G401 (cell line): ENCODE data around the gene LGALS8. TPM values are rescaled to one million over a fixed set of nuclear protein-coding genes. Genes with fewer than 3 reads are reported as not detected.
"Not testable (repeated sequence)": the region's sequence is repeated elsewhere in the genome, so short reads cannot be mapped to it uniquely, and the experiment has no call there.

Source experiments
- DNase-seq: peaks from one replicate; pipeline ENCODE4 v3.0.0-alpha.2; 2015; ENCODE audit warnings: low spot score
- in situ Hi-C: cut with HindIII; loops from 2 replicates; pipeline ENCODE4 v1.10.0; 2016; ENCODE audit warnings: low sequenced_read_pairs, mixed read lengths
- total RNA-seq: library from RNA; depleted of rRNA; stranded (reverse); fragments of >200 nt; shearing (Covaris generic); gene quantifications from 2 replicates; pipeline ENCODE4 v1.2.3, GENCODE V29; 2014; rRNA removed

Gene LGALS8
- 26.2 and 32.0 TPM in 2 replicates for total RNA-seq

- peak; percentile 84 for DNase-seq
- in situ Hi-C loops: no loop called here
These were observed at the start of gene LGALS8 for GRCh38 chr1:236523704-236524141. TSS of gene LGALS8 (plus strand) at chr1:236523982. CDS start at chr1:236526071, 2,089 bp downstream.

DNA sequence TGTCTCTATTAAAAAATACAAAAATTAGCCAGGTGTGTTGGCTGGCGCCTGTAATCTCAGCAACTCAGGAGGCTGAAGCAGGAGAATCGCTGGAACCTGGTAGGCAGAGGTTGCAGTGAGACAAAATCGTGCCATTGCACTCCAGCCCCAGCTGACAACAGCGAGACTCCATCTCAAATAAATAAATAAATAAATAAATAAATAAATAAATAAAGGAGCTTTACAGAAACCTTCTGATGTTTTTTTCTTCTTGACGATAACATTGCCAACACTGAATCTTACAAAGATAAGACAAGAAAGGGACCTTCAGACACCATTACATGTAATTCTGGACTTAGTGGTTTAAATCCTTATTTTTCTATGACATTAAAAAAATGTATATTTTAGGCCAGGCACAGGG lies 47.8 kb upstream of the LGALS8 start:
- in situ Hi-C loops: loop anchor here (25.0 kb wide), 1 partner anchor 364 kb away; no protein-coding TSS in a partner anchor
- no peak for DNase-seq

DNA sequence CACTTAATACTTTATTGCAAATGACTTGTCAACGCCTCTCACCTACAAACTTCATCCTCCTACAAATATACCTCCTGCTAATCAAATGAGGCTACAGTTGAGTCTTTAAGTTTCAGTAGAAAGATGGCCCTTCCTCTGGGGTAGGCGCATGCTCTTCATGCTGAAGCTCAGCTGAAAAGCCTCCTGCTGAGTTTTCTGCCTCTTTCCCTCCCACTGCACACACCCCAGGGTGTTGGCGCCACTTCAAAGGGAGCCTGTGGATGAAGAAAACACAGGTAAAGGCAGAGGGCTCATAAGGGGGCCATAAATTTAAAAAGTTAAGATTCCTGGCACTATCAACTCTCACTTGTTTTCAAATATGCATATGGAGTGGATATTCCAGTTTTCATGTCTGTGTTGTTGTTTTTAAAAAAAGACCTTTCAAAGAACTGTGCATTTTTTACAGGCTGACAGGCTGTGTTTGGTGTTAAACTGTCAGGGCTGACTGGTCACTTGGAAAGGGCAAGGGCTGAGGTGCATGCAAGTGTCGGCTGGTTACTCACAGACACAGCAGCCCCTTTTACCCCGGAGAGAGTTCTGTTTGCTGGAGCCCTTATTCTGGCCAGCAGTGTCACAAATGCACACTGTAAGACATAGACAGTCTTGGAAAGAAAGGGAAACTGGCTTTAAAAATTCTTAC lies 42.9 kb upstream of the LGALS8 start:
- in situ Hi-C loops: loop anchor here (25.0 kb wide), 1 partner anchor 369 kb away; no protein-coding TSS in a partner anchor
- no peak for DNase-seq

DNA sequence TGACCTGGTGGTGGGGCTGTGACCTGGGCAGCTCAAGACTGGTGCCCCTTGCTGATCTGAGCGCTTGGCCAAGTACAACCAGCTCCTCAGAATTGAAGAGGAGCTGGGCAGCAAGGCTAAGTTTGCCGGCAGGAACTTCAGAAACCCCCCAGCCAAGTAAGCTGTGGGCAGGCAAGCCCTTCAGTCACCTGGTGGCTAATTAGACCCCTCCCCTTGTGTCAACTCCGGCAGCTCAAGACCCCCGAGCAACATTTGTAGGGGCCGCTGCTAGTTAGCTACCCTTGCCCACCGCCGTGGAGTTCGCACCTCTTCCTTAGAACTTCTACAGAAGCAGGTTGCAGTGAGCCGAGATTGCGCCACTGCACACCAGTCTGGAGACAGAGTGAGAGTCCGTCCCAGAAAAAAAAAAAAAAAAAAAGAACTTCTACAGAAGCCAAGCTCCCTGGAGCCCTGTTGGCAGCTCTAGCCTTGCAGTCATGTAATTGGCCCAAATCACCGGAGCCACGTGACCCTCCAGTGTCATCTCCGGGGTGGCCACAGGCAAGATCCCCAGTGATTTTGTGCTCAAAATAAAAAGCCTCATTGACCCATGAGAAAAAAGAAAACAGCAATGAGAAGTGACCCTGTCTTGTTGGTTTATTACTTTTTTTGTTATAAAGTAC lies 39.3 kb upstream of the LGALS8 start:
- no peak for DNase-seq
- in situ Hi-C loops: loop anchor here (25.0 kb wide), 1 partner anchor 372 kb away; no protein-coding TSS in a partner anchor

DNA sequence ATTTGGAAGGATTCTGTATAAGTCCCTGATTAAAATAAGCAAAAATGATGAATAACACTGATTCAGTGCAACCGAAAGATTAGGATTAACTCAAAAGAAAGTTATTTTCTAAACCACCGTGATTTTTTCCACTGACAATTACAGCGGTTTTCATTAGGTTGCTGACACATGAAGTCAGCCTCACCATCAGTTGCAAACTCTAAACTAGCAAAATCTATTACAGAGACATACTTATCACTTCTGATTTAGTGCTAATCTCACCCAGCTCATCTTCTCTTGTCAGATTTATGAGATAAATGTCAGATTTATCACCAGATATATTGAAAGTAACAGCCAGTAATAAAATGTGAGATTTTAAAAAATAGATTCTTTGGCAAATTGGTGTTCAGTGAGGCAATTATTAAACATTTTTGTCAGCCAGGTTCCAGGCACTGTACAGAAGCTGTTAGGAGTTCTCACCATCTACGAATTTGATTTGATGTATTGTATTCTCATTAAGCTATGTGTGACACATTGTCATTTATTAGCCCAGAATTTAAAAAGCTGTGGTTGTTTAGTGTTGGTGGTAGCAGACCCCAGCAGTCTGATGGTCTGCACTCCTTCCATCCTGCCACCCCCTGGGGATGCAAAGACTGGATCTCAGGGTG lies 37.3 kb upstream of the LGALS8 start:
- in situ Hi-C loops: loop anchor here (25.0 kb wide), 1 partner anchor 374 kb away; no protein-coding TSS in a partner anchor
- DNase-seq: no peak

GRCh38 chr1:236489161-236489560 lies 34.6 kb upstream of the LGALS8 start:
- not testable (repeated sequence) for DNase-seq
- in situ Hi-C loops: loop anchor here (25.0 kb wide), 1 partner anchor 377 kb away; no protein-coding TSS in a partner anchor

DNA sequence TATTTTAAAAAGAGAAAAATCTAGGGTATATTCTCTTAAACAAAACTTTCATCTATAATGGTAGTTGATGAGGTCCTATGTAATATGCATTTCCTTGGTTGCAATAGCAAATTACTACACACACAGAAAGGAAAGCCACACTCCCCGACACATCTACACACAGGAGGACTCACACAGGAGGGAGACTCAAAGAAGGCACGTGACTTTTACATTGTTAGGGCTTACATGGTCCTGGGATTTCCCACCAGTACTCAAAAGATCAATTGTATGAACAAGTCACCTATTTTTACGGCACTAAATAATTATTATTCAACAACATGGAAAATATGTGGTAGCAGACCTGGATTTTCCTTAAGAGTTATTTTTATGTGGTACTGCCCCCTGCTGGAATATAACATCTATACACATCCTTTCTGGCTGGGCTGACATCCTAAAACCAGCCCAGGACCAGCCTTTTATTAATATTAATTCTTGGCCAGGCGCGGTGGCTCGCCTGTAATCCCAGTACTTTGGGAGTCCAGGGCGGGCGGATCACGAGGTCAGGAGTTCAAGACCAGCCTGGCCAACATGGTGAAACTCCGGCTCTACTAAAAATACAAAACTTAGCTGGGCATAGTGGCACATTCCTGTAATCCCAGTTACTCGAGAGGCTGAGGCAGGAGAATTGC lies 33.9 kb upstream of the LGALS8 start:
- DNase-seq: peak; percentile 57
- in situ Hi-C loops: loop anchor here (25.0 kb wide), 1 partner anchor 378 kb away; no protein-coding TSS in a partner anchor

DNA sequence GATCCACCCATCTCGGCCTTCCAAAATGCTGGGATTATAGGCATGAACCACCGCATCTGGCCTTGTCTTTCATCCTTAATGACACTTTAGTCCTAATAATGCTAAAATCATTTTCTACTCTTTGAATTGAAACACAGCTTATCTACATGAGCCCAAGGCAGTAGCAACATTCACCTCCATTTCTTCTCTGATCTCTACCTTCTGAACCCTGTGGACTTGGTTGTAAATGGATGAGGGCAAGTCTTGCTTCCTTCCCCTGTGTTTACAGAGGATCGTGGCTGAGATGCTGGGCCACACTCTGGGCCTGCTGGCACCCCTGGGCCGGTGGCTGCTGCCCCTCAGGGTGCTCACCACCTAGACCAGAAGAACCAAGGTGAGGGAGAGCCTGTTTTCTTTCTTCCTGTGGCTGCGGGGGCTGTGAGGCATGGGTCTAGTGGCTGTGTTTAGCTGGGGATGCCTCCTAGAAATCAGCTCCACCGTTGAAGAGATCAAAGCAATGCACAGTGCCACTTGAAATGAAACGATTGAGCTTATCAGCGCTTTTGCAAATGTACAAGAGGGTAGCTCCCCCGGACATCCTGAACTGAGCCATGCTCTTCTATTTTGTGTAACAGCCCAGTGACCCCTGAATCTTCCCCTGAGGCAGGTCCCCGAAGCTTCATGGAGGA lies 32.2 kb upstream of the LGALS8 start:
- in situ Hi-C loops: loop anchor here (25.0 kb wide), 1 partner anchor 379 kb away; no protein-coding TSS in a partner anchor
- no peak for DNase-seq

GRCh38 chr1:236492378-236492777 lies 31.4 kb upstream of the LGALS8 start:
- in situ Hi-C loops: loop anchor here (25.0 kb wide), 1 partner anchor 380 kb away; no protein-coding TSS in a partner anchor
- no peak for DNase-seq

GRCh38 chr1:236494082-236494481 lies 29.7 kb upstream of the LGALS8 start:
- in situ Hi-C loops: loop anchor here (25.0 kb wide), 1 partner anchor 382 kb away; no protein-coding TSS in a partner anchor
- DNase-seq: no peak

GRCh38 chr1:236494586-236495466 lies 29.0 kb upstream of the LGALS8 start:
- in situ Hi-C loops: loop anchor here (25.0 kb wide), 1 partner anchor 383 kb away; no protein-coding TSS in a partner anchor
- no peak for DNase-seq

DNA sequence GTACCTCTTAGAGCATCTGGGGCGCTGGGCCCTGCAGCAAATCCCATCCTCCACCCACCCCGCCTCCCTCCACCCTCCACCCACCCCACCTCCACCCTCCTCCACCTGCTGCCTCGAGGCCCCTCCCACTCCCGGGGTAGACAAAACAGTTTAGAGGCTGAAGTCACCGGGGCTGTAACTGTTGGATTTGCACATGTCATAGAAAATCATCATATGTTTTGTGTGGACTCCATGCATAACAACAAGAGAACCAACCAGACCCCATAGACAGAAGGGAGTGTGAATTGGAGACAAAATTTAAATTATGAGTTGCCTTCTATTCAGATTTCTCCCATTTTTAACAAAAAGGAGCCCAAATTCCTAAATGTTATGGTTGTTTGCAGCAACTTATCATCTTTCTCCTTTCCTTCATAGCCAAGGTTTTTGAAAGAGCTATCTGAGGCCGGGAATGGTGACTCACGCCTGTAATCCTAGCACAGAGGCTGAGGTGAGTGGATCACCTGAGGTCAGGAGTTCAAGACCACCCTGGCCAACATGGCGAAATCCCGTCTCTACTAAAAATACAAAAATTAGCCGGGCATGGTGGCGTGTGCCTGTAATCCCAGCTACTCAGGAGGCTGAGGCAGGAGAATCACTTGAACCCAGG lies 28.2 kb upstream of the LGALS8 start:
- in situ Hi-C loops: loop anchor here (25.0 kb wide), 1 partner anchor 383 kb away; no protein-coding TSS in a partner anchor
- DNase-seq: no peak

GRCh38 chr1:236497908-236498307 lies 25.9 kb upstream of the LGALS8 start:
- in situ Hi-C loops: loop anchor here (25.0 kb wide), 1 partner anchor 386 kb away; no protein-coding TSS in a partner anchor
- DNase-seq: no peak

DNA sequence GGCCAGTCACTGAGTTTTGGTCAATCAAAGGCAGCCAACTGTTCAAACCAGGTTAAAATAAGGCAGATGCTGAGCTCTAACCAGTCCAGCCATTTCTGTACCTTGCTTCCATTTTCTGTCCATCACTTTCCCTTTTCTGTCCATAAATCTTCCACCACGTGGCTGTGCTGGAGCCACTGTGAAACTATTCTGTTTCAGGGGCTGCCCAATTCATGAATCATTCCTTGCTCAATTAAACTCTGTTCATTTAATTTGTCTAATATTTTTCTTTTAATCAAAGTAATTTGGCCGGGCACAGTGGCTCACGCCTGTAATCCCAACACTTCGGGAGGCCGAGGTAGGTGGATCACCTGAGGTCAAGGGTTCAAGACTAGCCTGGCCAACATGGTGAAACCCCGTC lies 22.7 kb upstream of the LGALS8 start:
- in situ Hi-C loops: no loop called here
- DNase-seq: no peak

DNA sequence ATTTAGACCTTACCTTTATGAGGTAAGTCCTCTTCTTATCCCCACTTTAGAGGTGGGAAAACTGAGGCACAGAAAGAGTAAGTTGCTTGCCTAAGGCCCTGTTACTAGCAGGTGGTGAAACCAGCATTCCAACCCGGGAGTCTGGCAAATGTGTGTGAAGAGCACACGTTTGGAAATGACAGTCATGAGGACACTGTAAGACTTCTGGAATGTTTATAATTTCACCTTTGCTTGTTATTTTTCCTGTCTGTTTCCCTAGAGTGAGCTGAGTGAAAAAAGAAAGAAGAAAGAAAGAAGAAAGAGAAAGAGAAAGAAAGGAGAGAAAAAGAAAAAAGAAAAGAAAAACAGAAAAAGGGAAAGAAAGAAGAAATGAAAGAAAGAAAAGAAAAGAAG lies 21.2 kb upstream of the LGALS8 start:
- in situ Hi-C loops: no loop called here
- no peak for DNase-seq

DNA sequence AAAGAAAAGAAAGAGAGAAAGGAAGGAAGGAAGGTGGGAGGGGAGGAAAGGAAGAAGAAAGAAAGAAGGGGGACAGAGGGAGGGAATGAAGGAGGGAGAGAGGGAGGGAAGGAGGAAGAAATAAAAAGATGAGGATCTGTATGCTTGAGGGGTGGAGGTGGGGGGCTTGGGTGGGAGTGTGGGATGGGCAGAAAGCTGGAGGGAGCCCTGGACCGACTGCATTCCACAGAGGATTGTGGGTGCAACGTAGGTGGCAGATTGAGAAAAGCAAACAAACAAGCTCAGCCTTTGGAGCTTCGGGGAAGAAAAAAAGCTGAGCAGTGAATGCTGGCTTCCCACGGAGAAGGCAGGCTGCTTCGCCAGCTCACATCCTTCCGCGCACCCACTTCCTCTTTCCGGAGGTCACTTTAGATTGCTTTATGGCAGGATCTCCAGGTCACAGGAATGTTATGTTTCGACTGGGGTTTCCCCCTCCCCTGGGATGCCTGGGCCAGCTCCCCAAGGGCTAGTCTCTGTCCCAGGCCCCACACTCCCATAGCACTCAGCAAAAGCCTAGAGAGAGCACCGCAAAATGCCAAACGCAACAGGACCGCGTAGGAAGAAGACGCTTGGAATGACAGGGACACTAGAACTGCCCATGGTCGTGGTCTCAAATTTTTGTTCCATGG lies 20.7 kb upstream of the LGALS8 start:
- peak; percentile 14 for DNase-seq
- in situ Hi-C loops: no loop called here
